IPS-NIHi7 (cell line): ENCODE data around the gene SMG6.
"Not testable (repeated sequence)": the region's sequence is repeated elsewhere in the genome, so short reads cannot be mapped to it uniquely, and the experiment has no call there.

Experiments used
- DNase-seq: peaks from one replicate; pipeline ENCODE4 v3.0.0; 2012; ENCODE audit warnings: mixed read lengths; ENCODE audit errors: extremely low spot score

SMG6 gene

DNA sequence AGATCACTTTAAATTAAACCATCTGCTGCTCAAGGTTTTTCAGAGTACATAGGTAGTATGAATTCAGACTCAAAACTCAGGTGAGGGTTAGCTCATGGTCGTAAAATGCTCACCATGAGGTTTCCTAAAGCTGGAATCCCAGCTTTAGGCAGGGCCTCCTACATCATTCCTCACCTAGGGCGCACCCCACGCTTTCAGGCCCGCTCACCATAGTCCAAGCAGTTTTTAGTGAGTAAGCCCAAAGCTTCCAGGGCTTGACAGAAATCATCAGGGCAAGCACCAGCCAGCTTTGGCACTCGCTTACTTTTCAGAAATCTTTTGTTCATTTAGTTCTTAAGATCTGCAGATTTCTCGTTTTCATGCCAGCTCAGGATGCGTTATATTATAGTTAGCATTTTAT lies 158.9 kb downstream of the SMG6 start:
- no peak for DNase-seq

GRCh38 chr17:2143332-2143731 lies 160.3 kb downstream of the SMG6 start:
- no peak for DNase-seq

DNA sequence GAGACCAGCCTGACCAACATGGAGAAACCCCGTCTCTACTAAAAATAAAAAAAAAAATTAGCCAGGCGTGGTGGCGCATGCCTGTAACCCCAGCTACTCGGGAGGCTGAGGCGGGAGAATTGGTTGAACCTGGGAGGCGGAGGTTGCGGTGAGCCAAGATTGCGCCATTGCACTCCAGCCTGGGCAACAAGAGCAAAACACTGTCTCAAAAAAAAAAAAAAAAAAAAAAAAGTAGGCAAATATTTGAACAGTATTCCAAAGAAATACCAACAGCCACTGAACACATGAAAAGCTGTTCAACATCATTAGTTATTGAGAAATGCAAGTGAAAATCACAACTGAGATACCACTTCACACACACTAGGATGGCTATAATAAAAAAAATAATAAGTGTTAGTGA lies 160.9 kb downstream of the SMG6 start:
- not testable (repeated sequence) for DNase-seq

DNA sequence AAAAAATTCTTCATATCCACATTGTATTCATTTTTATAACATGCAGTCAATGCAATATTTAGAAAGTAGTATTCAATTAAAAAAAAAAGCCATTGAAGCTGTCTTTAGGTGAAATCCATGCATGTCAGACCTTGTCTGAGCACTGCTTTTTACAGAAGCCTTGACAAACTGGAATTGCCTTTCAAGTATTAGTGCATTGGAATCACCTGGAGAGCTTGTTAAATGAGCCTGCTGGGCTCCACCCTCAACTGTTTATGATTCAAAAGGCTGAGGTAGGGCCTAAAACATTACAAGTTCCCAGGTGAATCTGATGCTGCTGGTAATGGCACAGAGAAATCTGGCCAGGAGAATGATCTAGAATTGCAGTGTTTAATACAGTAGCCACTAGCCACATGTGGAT lies 162.9 kb downstream of the SMG6 start:
- DNase-seq = no peak

DNA sequence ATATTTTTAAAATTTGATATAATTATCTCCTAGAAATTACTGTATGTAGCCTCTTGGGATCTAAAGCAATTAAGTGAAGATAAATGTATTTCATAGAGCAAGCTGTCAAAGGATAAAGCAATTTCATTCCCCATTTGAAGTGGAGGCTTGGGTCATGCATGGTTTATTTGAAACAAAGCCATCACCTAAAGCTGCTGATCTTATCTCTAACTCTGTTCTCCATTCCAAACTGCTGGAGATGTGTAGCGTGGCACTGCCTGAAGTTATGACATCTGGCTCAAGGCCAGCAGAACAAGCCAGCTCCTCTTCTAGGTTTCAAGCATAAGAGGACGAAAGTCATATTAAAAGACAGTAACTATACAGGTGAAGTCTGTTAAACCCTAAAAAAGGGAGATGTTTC lies 164.8 kb downstream of the SMG6 start:
- no peak for DNase-seq

- no peak for DNase-seq
Measured at GRCh38 chr17:2138318-2138717, 165.3 kb downstream of the SMG6 start.

- peak; percentile 83 for DNase-seq
Measured at GRCh38 chr17:2137342-2138098, 166.1 kb downstream of the SMG6 start.

DNA sequence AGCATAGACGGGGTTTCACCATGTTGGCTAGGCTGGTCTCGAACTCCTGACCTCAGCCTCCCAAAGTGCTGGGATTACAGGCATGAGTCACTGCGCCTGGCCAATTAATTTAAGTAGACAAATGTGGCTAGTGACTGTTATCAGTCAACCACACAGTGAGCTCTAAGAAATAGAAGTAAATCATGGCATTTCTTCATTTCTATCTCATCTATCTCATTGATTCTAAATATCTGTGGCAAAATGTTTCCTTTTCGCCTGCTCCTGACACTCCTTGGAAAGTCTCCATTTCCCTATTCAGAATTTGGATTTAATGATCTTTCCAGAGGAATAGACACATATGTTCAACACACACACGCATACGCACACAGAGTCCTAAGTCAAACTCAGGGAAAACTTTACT lies 167.3 kb downstream of the SMG6 start:
- DNase-seq = no peak

- DNase-seq = no peak
Measured at GRCh38 chr17:2128011-2128410, 175.6 kb downstream of the SMG6 start.

DNA sequence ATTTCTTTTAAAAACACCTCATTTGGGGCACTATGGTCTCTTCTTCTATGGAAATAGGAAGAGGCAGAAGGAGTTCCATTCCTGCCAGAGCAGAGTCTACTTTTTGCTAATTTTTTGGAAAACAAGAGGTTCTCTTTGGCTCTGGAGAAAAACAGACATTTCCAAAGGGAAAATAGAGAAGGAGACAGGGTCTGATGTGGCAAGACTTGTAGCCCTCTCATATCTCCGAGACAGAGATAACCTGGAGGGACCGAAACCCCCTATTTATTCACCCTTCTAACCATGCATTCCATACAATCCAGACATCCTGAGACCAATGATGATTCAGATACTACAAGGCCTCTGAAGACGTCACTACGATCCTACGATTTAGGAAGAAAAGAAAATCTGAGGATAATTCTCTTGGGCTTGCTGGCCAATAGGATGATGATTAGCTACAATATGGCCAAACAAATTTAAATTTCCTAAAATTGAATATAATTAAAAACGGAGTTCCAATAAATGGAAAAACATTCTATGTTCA lies 178.5 kb downstream of the SMG6 start:
- DNase-seq = no peak

GRCh38 chr17:2124391-2124790 lies 179.2 kb downstream of the SMG6 start:
- DNase-seq = peak; percentile 48

- DNase-seq = no peak
Measured at GRCh38 chr17:2123375-2124251, 180.0 kb downstream of the SMG6 start.

DNA sequence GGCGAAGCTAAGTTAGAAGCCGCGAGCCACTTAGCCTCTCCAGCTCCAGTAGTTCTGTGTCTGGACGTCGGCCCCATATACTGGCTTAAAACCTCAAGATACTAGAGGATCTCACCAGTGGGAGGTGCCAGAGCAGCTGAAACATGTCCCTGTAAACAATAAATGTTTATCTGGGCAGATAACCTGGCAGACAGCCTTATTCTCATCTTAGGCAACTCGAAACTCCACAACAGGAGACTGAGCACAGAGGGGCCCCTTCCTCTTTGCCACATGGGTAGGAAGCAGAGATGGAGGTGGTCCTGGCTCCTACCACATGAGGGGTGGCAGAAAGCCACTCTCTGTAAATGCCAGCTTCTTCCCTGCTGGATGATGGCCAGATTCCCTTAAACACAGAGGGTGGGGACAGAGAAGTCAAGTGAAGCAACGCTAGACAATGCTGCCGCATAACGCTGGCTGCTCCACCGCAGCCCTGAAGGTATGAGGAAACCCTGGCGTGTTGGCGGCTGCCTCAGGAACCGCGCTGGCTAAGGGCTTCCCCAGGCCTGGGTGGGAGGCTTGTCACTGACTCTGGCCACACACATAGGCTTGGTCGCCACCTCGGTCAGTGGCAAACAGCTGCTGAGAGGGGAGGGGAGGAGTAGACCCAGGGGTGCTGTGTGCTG lies 180.8 kb downstream of the SMG6 start:
- DNase-seq = peak; percentile 35

DNA sequence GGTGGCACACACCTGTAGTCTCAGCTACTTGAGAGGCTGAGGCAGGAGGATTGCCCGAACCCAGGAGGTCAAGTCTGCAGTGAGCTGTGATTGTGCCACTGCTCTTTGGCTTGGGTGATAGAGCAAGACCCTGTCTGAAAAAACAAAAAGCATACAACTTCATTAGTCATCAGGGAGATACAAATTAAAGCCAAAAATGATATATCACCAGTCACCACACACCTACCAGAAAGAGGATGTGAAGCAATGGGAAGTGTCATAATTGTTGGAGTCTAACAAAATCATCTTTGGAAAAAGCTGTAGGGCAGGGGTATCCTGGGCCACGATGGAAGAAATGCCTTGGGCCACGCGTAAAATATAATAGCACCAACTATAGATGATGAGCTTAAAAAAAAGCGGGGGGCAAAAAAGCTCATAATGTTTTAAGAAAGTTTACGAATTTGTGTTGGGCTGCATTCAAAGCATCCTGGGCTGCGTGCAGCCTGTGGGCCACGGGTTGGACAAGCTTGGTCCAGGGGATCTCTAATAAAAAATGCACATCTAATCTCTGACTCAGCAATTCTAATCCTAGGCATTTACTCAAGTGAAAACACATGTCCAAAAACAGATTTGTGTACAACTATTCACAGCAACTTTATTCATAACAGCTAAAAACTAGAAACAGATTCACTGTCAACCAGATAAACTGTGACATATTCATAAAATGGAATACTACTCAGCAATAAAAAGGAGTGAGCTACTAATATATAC lies 182.8 kb downstream of the SMG6 start:
- no peak for DNase-seq

- no peak for DNase-seq
Measured at GRCh38 chr17:2113279-2113622, 190.3 kb downstream of the SMG6 start.

DNA sequence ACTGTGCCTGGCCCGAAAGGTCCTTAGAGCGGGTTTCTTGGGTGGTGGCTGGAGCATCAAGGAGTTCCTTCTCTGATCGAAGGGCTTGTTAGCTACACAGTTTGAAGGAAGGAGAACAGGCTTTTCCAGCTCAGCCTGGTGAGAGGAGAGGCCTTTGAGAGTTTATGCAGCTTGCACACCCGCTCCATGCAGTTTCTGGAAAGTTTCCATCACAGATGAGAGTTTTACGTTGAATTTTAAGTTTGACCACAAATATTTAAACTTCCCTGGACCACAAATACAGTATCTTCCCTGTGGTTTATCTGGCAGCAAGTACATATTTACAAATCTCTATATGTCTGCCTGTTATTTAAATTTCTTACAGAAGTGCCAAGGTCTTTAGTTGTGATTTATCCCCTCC lies 191.9 kb downstream of the SMG6 start:
- DNase-seq = no peak

DNA sequence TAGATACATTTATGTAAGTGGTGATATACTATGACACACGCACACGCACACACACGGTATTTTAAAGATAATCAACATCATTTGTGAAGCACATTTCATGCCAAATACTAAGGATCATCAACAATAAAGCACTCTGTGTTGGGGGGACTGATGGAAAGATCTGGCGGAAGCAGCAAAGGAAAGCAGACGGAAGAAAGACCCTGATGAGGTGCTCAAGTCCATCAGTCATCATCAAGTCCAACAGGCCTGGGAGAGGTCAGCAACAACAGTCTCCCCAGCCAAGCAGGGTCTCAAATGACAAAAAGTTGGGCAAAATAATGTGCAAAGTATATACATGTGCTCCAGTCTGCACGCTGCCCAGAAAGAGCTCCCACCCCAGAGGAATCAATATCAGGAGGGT lies 193.1 kb downstream of the SMG6 start:
- no peak for DNase-seq

DNA sequence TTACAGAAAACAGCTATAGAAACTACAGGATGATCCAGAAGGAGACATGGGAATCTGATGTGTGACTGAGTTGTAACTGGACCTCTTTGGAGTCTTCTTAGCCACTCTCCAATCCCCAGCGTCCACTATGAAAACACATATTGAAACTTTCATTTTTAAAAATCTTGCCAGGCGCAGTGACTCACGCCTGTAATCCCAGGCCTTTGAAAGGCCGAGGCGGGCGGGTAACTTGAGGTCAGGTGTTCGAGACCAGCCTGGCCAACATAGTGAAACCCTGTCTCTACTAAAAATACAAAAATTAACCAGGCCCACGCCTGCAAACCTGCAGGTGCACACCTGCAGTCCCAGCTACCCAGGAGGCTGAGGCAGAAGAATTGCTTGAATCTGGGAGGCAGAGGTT lies 195.4 kb downstream of the SMG6 start:
- DNase-seq = no peak

- DNase-seq = no peak
Measured at GRCh38 chr17:2107506-2107905, 196.1 kb downstream of the SMG6 start.

DNA sequence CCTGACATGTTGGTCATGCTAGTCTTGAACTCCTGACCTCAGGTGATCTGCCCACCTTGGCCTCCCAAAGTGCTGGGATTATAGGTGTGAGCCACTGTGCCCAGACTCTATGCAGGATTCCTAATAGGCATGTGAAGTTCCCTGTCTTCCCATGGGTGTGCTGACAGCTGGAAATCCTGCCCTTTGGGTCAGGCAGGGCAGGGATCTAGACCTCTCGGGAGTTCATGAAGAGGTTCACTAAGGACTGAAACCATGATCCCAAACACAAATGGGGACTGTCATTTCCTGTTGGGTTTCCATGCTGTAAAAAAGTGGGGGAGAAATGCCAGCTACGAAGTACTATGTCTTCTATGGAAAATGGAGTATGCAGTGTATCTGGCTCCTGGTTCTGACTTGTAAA lies 196.5 kb downstream of the SMG6 start:
- no peak for DNase-seq

DNA sequence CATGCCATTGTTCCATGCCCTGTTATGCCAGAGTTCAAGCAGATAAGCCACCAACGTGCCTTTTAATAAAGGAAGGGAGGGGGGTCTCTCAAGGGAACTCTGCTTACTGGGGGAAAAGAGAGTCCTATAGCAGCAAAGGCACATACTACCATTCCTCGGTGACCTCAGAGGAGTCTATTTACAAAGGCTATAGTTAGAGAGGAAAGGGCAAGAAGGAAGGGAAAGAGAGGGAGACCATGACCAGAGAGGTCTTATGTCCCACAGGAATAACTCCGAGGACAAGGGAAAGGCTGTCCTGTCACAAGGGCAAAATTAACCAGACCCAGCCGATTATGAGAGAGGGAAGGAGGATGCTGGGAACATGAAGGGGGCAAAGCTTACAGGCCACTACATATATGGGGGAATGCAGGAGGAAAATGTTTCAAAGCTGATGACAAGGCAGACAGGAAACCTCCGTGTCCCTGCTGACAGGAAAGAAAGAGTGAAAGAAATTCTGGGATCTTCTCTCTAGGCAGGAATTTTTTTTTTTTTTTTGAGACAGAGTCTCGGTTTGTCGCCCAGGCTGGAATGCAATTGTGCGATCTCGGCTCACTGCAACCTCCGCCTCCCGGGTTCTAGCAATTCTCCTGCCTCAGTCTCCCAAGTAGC lies 197.2 kb downstream of the SMG6 start:
- DNase-seq = no peak
